Peyer's patch (tissue), 4 donors: ENCODE results near the gene TACC2. TPM values are rescaled to one million over a fixed set of nuclear protein-coding genes. Genes with fewer than 3 reads are reported as not detected.
A peak's percentile ranks its signal among the peaks of the same experiment; 100 is the strongest.

ENCODE experiments used
- DNase-seq, 3 donors: peaks; one replicate each; pipeline ENCODE4 v3.0.0-alpha.2; 2017 to 2019
- H3K27ac ChIP-seq, 4 donors: fragments of 200-600 bp; sonication (generic); one replicate each; pipeline ENCODE4 v1.5.1; 2016 to 2019
- H3K27me3 ChIP-seq, 2 donors: fragments of 200-600 bp; sonication (generic); one replicate each; pipeline ENCODE4 v1.5.1; 2019
- H3K36me3 ChIP-seq, 3 donors: fragments of 200-600 bp; sonication (generic); one replicate each; pipeline ENCODE4 v1.5.1; 2016 to 2019
- H3K4me1 ChIP-seq, 4 donors: fragments of 200-600 bp; sonication (generic); one replicate each; pipeline ENCODE4 v1.5.1; 2016 to 2019
- H3K4me3 ChIP-seq, 4 donors: fragments of 200-600 bp; sonication (generic); 1 replicate in 3 of 4; 2 replicates in 1 of 4; pipeline ENCODE4 v1.5.1; 2016 to 2019; ENCODE audit warnings: mild to moderate bottlenecking in 1 of 4
- H3K9me3 ChIP-seq, 4 donors: fragments of 200-600 bp; sonication (generic); one replicate each; pipeline ENCODE4 v1.5.1; 2016 to 2019; ENCODE audit warnings: mild to moderate bottlenecking in 1 of 4
- POLR2A ChIP-seq, 2 donors: fragments of 450-650 bp; IDR thresholded peaks; one replicate each; pipeline ENCODE4 v1.5.1; 2017; ENCODE audit warnings: antibody characterized with exemption in 2 of 2, mild to moderate bottlenecking in 2 of 2, moderate library complexity in 2 of 2
- total RNA-seq, 4 donors: library from RNA; depleted of rRNA; stranded (reverse); fragments of >200 nt; gene quantifications; one replicate each; pipeline ENCODE4 v1.1.0, GENCODE V29; 2016
- TF ChIP-seq, protein P1 (sequence below), 6 experiments: fragments of 450-650 bp in 4 of 6; fragments of 200-600 bp in 2 of 6; sonication (generic) in 1 of 6; IDR thresholded peaks; one replicate each; pipeline ENCODE4 v1.5.1; 2017 to 2019; ENCODE audit warnings: antibody characterized with exemption in 6 of 6, mild to moderate bottlenecking in 3 of 6, moderate library complexity in 1 of 6

The TACC2 gene
- total RNA-seq, 4 donors from 2014 or later = 91.6 to 140 (median 109) TPM

DNA sequence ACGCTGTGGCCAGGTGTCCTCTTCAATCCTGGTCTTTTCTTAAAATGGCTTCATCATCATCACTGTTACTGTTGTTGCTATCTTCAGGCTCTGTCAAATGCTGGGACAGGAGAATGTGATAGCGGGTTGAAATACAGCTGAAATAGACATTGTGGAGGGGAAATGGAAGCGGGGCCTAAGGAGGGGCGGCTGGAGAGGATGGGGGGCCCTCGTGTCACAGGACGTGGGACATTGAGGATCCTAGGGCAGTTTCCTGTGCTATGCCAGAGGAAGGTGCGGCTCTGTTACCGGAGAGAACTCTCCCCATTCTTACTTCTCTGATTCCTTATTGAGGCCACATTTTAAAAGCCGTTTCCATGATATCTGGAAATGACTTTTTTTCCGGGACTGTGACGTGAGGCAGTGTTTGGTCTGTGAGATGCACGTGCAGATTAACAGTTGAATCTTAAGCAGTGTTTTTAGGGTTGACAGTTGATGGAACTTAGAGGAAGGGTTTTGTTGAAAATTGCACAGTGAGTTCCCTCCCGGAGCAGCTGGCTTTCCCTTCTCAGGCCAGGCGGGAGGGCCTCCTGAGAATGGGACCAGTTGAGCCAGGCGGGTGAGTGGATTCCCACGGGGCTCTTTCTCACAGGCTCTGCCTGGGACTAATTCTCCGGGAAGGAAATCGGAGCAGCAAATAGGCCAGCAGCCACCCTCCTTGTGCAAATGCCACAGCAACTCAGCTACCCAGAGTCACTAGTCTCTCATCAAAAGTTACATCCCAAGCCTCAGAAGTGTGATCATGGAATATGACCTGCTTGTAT lies 125.2 kb downstream of the TACC2 start:
- no peak for DNase-seq
- H3K27ac ChIP-seq = peak overlapping the region; percentile 65 to 99 (median 98)
- H3K9me3 ChIP-seq = no peaks in the 10 kb centered on the region
- no peak for TF ChIP-seq POLR2A (IDR thresholded peaks at IDR 0.05)
- TF ChIP-seq, protein P1, sequence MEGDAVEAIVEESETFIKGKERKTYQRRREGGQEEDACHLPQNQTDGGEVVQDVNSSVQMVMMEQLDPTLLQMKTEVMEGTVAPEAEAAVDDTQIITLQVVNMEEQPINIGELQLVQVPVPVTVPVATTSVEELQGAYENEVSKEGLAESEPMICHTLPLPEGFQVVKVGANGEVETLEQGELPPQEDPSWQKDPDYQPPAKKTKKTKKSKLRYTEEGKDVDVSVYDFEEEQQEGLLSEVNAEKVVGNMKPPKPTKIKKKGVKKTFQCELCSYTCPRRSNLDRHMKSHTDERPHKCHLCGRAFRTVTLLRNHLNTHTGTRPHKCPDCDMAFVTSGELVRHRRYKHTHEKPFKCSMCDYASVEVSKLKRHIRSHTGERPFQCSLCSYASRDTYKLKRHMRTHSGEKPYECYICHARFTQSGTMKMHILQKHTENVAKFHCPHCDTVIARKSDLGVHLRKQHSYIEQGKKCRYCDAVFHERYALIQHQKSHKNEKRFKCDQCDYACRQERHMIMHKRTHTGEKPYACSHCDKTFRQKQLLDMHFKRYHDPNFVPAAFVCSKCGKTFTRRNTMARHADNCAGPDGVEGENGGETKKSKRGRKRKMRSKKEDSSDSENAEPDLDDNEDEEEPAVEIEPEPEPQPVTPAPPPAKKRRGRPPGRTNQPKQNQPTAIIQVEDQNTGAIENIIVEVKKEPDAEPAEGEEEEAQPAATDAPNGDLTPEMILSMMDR (IDR thresholded peaks at IDR 0.05) = no peak
- peaks cover 0 to 27% (median 0%) of the 10 kb centered on the region in 4 donors for H3K4me1 ChIP-seq
- no peaks in the 10 kb centered on the region for H3K36me3 ChIP-seq
- no peaks in the 10 kb centered on the region for H3K27me3 ChIP-seq
- peak overlapping the region in 3 of 4 donors; percentile 53 to 88 (median 81) for H3K4me3 ChIP-seq

DNA sequence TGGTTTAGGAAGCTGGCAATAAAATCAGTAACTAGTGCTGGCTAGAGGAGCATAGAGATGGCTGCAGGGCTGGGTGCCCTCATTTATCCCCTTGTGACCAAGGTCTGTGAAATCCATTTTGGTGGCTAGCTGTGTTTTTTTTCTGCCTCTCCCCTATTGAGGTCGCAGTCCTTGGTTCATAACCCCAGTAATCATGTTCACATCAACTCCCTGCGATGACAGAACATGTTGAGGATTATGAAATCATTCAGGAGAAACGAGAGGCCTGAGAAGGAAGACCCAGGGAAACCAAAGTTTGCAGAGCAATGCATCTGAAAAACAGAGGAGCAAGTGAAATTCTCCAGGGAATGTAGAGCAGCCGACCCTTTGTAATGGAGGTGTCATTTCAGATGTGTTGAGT lies 126.9 kb downstream of the TACC2 start:
- H3K9me3 ChIP-seq = no peaks in the 10 kb centered on the region
- no peak overlapping the region for H3K4me3 ChIP-seq
- H3K36me3 ChIP-seq = peaks cover 0 to 5% (median 0%) of the 10 kb centered on the region in 3 donors
- DNase-seq = no peak
- TF ChIP-seq, protein P1 (IDR thresholded peaks at IDR 0.05) = no peak
- TF ChIP-seq POLR2A (IDR thresholded peaks at IDR 0.05) = no peak
- H3K4me1 ChIP-seq = peaks cover 0 to 30% (median 0%) of the 10 kb centered on the region in 4 donors
- no peaks in the 10 kb centered on the region for H3K27me3 ChIP-seq
- peak overlapping the region in 1 of 4 donors; percentile 35 for H3K27ac ChIP-seq

DNA sequence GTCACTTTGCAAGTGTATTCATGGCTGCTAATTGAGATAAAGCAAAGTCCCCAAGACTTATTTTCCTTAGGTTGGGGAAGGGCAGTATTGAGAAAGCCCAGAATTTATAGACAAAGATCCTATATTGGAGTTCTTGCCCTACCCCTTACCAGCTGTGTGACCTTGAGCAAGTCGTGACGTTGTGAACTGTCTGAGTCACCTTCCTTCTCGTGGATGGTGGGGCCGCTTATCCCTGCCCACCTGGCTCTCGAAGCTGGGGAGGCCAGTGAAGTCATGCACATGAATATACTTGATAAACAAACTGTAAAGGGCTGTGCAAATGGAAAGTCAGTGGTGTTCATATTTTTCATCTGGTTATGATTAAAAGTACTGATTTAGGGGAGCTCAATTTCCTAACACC lies 127.4 kb downstream of the TACC2 start:
- no peaks in the 10 kb centered on the region for H3K27me3 ChIP-seq
- peak overlapping the region in 1 of 4 donors; percentile 35 for H3K27ac ChIP-seq
- peaks cover 0 to 30% (median 0%) of the 10 kb centered on the region in 4 donors for H3K4me1 ChIP-seq
- TF ChIP-seq, protein P1 (IDR thresholded peaks at IDR 0.05) = no peak
- no peak for TF ChIP-seq POLR2A (IDR thresholded peaks at IDR 0.05)
- no peak overlapping the region for H3K4me3 ChIP-seq
- H3K9me3 ChIP-seq = no peaks in the 10 kb centered on the region
- H3K36me3 ChIP-seq = peaks cover 0 to 10% (median 0%) of the 10 kb centered on the region in 3 donors
- no peak for DNase-seq

DNA sequence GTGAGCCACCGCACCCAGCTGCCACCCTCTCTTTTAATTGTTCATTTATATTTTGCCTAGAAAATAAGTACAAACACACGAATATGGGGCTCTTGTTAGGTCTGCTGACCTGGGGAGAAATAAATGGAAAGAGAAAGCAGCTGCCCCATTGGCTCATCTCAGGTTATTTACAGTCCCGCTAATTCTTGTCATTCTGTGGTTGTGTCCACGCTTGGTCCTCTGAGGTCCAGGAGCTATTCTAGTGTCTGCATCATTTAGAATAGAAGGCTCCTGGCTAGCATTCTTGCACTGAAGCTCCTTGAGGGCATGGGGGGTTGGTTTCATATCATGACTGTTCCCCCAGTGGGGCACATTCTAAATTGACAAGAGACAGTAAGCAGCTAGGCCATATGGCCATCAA lies 128.5 kb downstream of the TACC2 start:
- no peak overlapping the region for H3K4me3 ChIP-seq
- H3K9me3 ChIP-seq = no peaks in the 10 kb centered on the region
- H3K27me3 ChIP-seq = no peaks in the 10 kb centered on the region
- H3K4me1 ChIP-seq = peaks cover 0 to 21% (median 0%) of the 10 kb centered on the region in 4 donors
- TF ChIP-seq, protein P1 (IDR thresholded peaks at IDR 0.05) = no peak
- TF ChIP-seq POLR2A (IDR thresholded peaks at IDR 0.05) = no peak
- H3K36me3 ChIP-seq = peaks cover 0 to 12% (median 0%) of the 10 kb centered on the region in 3 donors
- DNase-seq = no peak
- no peak overlapping the region for H3K27ac ChIP-seq

DNA sequence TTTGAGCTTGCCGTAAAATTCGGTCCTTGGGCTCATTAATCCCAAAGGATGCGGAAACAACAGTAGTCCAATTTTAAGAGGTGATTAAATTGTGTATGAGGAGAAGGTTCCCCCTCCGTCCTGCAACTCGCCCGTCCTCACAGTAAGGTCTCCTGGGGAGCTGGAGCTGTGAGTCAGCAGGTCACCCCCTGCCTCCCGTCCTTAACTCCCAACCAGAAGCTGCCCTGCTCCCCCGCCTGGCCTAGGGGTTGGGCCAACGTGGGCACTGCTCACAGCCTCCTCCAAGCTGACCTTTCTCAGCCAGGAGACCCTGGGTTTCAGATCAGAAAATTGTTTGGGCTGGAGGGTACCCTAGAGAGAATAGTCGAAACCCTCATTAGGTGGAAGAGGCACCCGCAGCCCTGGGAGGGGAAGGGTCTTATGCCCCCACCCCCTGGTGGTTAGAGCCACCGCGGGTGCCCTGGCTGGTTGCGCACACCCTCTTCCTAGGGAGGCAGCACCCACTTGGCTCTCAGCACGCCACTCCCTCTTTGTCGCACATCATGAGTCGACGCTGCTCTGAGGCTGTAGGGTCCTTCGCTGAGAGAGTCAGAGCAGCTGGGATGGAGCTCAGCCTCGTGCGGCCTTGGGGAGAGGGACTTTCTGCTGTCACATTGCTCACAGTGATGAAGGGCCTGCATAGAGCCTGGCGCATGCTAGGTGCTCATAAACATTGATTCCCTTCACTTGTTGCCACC lies 131.2 kb downstream of the TACC2 start:
- Histone ChIP-seq H3K9me3 (no peaks in the 10 kb centered on the region), H3K27ac (peak overlapping the region in 2 of 4 donors; percentile 35 to 47), H3K4me3 (no peak overlapping the region), H3K4me1 (peaks cover 0 to 16% (median 0%) of the 10 kb centered on the region in 4 donors), H3K27me3 (no peaks in the 10 kb centered on the region), H3K36me3 (peaks cover 0 to 12% (median 0%) of the 10 kb centered on the region in 3 donors)
- TF ChIP-seq, protein P1 (IDR thresholded peaks at IDR 0.05) = no peak
- TF ChIP-seq POLR2A (IDR thresholded peaks at IDR 0.05) = no peak
- no peak for DNase-seq
